Endothelial cell of umbilical vein (primary cell): Measurements from ENCODE around the gene ELAVL1. TPM values are rescaled to one million over a fixed set of nuclear protein-coding genes. Genes with fewer than 3 reads are reported as not detected.

ENCODE experiments used
- Bru-seq: library from RNA; stranded (reverse); fragments of 400-500 nt; gene quantifications from one replicate; lab custom pipeline; 2021; lab: Mats Ljungman, UMichigan
- BruChase-seq, 2 experiments: library from RNA; stranded (reverse); fragments of 400-500 nt; gene quantifications; one replicate each; lab custom pipeline; 2021; lab: Mats Ljungman, UMichigan
- BruUV-seq: library from RNA; stranded (reverse); fragments of 400-500 nt; replicated peaks from 2 replicates; lab custom pipeline; 2021; lab: Mats Ljungman, UMichigan
- CTCF ChIA-PET: fragments of 300-600, 350-600 bp; sonication (Branson Sonifier 250); formaldehyde crosslinking; loops from one replicate; lab custom pipeline; 2021; ENCODE audit warnings: antibody characterized with exemption, inconsistent platforms; lab: Charles Lee
- POLR2A ChIA-PET: fragments of 300-600, 350-600 bp; sonication (Branson Sonifier 250); formaldehyde crosslinking; loops from one replicate; lab custom pipeline; 2021; ENCODE audit warnings: antibody characterized with exemption, inconsistent platforms; lab: Charles Lee
- DNase-seq: peaks from one replicate; pipeline ENCODE4 v3.0.0-alpha.2; 2011; ENCODE audit warnings: low read depth, low spot score
- FAIRE-seq: peaks from 2 replicates; lab custom pipeline; 2011; peaks lifted over from hg19 to GRCh38; lab: Jason Lieb, UNC
- H2AFZ ChIP-seq: 2 replicates; pipeline ENCODE4 v1.6.0; 2012; ENCODE audit warnings: low read depth, low read length, control low read depth, inconsistent platforms
- H3K27ac ChIP-seq: 2 replicates; pipeline ENCODE4 v1.5.1; 2011; ENCODE audit warnings: low read depth, mild to moderate bottlenecking, control low read depth, low read length, moderate library complexity; ENCODE audit not compliant: insufficient read depth
- H3K27me3 ChIP-seq, 2 experiments: 2 replicates each; pipeline versions ENCODE4 v1.6.0 to v1.6.1; 2011; ENCODE audit warnings: low read length in 2 of 2, mixed read lengths in 1 of 2; ENCODE audit not compliant: control insufficient read depth in 2 of 2, insufficient read depth in 2 of 2
- H3K36me3 ChIP-seq, 2 experiments: 2 replicates in 1 of 2; 3 replicates in 1 of 2; pipeline ENCODE4 v1.5.1; 2011; ENCODE audit warnings: low read length in 2 of 2, mild to moderate bottlenecking in 1 of 2, moderate library complexity in 1 of 2; ENCODE audit not compliant: control insufficient read depth in 2 of 2, insufficient read depth in 2 of 2; ENCODE audit errors: extremely low read depth in 1 of 2
- H3K4me1 ChIP-seq: 3 replicates; pipeline ENCODE4 v1.5.1; 2011; ENCODE audit warnings: mild to moderate bottlenecking, low read length; ENCODE audit not compliant: control insufficient read depth, insufficient read depth; ENCODE audit errors: extremely low read depth
- H3K4me2 ChIP-seq: 2 replicates; pipeline ENCODE4 v1.6.1; 2011; ENCODE audit warnings: low read length, control low read depth, mixed read lengths; ENCODE audit not compliant: insufficient read depth
- H3K4me3 ChIP-seq, 3 experiments: fragments of 200-600 bp in 1 of 3; sonication (generic), shearing (Covaris generic) in 1 of 3; replicated peaks in 1 of 3; 2 replicates each; pipeline ENCODE4 v1.5.1; 2011 to 2016; ENCODE audit warnings: control low read depth in 3 of 3, low read length in 3 of 3, mild to moderate bottlenecking in 2 of 3, inconsistent platforms in 1 of 3, low read depth in 1 of 3, moderate library complexity in 1 of 3; ENCODE audit not compliant: insufficient read depth in 1 of 3
- H3K79me2 ChIP-seq: 2 replicates; pipeline ENCODE4 v1.6.0; 2012; ENCODE audit warnings: low read length, inconsistent platforms; ENCODE audit not compliant: control insufficient read depth, insufficient read depth
- H3K9ac ChIP-seq: replicated peaks from 2 replicates; pipeline ENCODE3; 2011; ENCODE audit warnings: low read length, control low read depth; ENCODE audit not compliant: insufficient read depth; ENCODE audit errors: extremely low read depth
- H3K9me1 ChIP-seq: replicated peaks from 3 replicates; pipeline ENCODE4 v1.6.0; 2011; ENCODE audit warnings: mild to moderate bottlenecking, low read length; ENCODE audit not compliant: control insufficient read depth, insufficient read depth; ENCODE audit errors: extremely low read depth
- H3K9me3 ChIP-seq: replicated peaks from 2 replicates; pipeline ENCODE4 v1.5.1; 2012; ENCODE audit warnings: low read length, inconsistent platforms; ENCODE audit not compliant: control insufficient read depth, insufficient read depth
- H4K20me1 ChIP-seq: replicated peaks from 2 replicates; pipeline ENCODE3; 2011; ENCODE audit warnings: mild to moderate bottlenecking, low read length; ENCODE audit not compliant: control insufficient read depth, insufficient read depth; ENCODE audit errors: extremely low read depth
- CTCF ChIP-seq, 2 donors: IDR thresholded peaks; 1 replicate in 1 of 2; 2 replicates in 1 of 2; pipeline ENCODE4 v1.5.1; 2011; ENCODE audit warnings: low read length in 2 of 2, mild to moderate bottlenecking in 2 of 2, moderate library complexity in 2 of 2, control low read depth in 1 of 2, inconsistent platforms in 1 of 2, low read depth in 1 of 2; ENCODE audit not compliant: insufficient read depth in 1 of 2; ENCODE audit errors: extremely low read depth in 1 of 2
- EZH2 ChIP-seq: IDR thresholded peaks from 2 replicates; pipeline ENCODE4 v1.6.1; 2012; ENCODE audit warnings: borderline replicate concordance, low read depth, mild to moderate bottlenecking, moderate library complexity, low read length, inconsistent platforms; ENCODE audit not compliant: severe bottlenecking
- FOS ChIP-seq: IDR thresholded peaks from 2 replicates; pipeline ENCODE4 v1.6.1; 2011; ENCODE audit warnings: mild to moderate bottlenecking, low read length, moderate library complexity, borderline replicate concordance; ENCODE audit not compliant: insufficient read depth
- GATA2 ChIP-seq: IDR thresholded peaks from 2 replicates; pipeline ENCODE4 v1.7.0; 2011; ENCODE audit warnings: low read depth, mild to moderate bottlenecking, moderate library complexity, mixed read lengths, low read length; ENCODE audit not compliant: insufficient read length, insufficient read depth
- JUN ChIP-seq: IDR thresholded peaks from 2 replicates; pipeline ENCODE4 v1.6.1; 2011; ENCODE audit warnings: borderline replicate concordance, low read depth; ENCODE audit not compliant: insufficient read length, insufficient read depth
- MAX ChIP-seq: IDR thresholded peaks from 2 replicates; pipeline ENCODE4 v1.6.1; 2011; ENCODE audit not compliant: insufficient read depth, insufficient read length
- MYC ChIP-seq: IDR thresholded peaks from one replicate; pipeline ENCODE4 v1.6.1; 2011; ENCODE audit warnings: mild to moderate bottlenecking, low read depth, low read length
- POLR2A ChIP-seq: IDR thresholded peaks from 2 replicates; pipeline ENCODE4 v1.6.1; 2012; ENCODE audit warnings: low read depth, mild to moderate bottlenecking, control low read depth, low read length
- POLR2AphosphoS5 ChIP-seq: IDR thresholded peaks from 2 replicates; pipeline ENCODE4 v1.6.1; 2012; ENCODE audit warnings: low read depth, mild to moderate bottlenecking, control low read depth, low read length, moderate library complexity; ENCODE audit not compliant: insufficient read depth
- dilution Hi-C: fragments of 300-500 bp; cut with MboI; formaldehyde crosslinking; loops from one replicate; pipeline ENCODE4 v1.15.0; 2019; ENCODE audit warnings: low sequenced_read_pairs; ENCODE audit not compliant: extremely low pct_ligation_motif_present
- intact Hi-C: fragments of 100-400 bp; cut with micrococcal nuclease; formaldehyde crosslinking; loops from one replicate; pipeline ENCODE4 v1.10.0; 2022
- long read RNA-seq: library from polyadenylated mRNA; stranded (forward); transcript quantifications from one replicate; pipeline ENCODE4 v2.0.0, GENCODE V29; 2021
- polyA minus RNA-seq, 3 experiments: library from RNA; depleted of rRNA, polyadenylated mRNA; stranded (reverse); fragments of >200 nt; gene quantifications; 1 replicate in 1 of 3; 2 replicates in 2 of 3; pipeline ENCODE4 v1.2.3, GENCODE V29; 2011
- polyA plus RNA-seq, 4 experiments: library from polyadenylated mRNA; depleted of rRNA in 3 of 4; stranded (reverse) in 3 of 4; unstranded in 1 of 4; fragments of >200 nt; gene quantifications; 2 replicates each; pipeline versions ENCODE4 v1.2.1 to v1.2.3, GENCODE V29; 2011 to 2012; ENCODE audit warnings: missing spikeins in 1 of 4
- total RNA-seq: library from RNA; stranded (reverse); gene quantifications from 2 replicates; pipeline ENCODE4 v1.2.3, GENCODE V29; 2021

ELAVL1 gene
- 124 and 134 TPM in 2 replicates for total RNA-seq
- 40.6 and 46.8 TPM in 2 replicates for polyA plus RNA-seq
- 81.9 and 87.1 TPM in 2 replicates for polyA plus RNA-seq (2011; cell fraction: cytosol; rRNA removed)
- 53.0 and 54.8 TPM in 2 replicates for polyA plus RNA-seq (2011; cell fraction: nucleus; rRNA removed)
- polyA plus RNA-seq (2012): 81.3 and 98.4 TPM in 2 replicates
- 58.4 and 61.1 TPM in 2 replicates for polyA minus RNA-seq
- 37.9 TPM for polyA minus RNA-seq (2011; cell fraction: cytosol; rRNA and poly(A)+ RNA removed)
- polyA minus RNA-seq (2011; cell fraction: nucleus; rRNA and poly(A)+ RNA removed): 17.2 and 19.3 TPM in 2 replicates
- percentile 78 among the genes with signal in this experiment for Bru-seq, nascent RNA
- BruChase-seq, experiment 1, labeled RNA remaining after a 6-hour chase: percentile 90 among the genes with signal in this experiment
- BruChase-seq, experiment 2, labeled RNA remaining after a 2-hour chase: percentile 84 among the genes with signal in this experiment
- long read RNA-seq, full-length matches to known transcripts: 491 of 540 reads
- long read RNA-seq, partial matches to known transcripts: 20 of 540 reads
- long read RNA-seq, other reads (novel, unspliced or antisense): 29 of 540 reads

GRCh38 chr19:8005534-8006256 is at the start of gene ELAVL1:
ELAVL1 (minus strand) TSS chr19:8005641; CDS start chr19:7991815, 13,826 bp downstream.
- CTCF ChIA-PET: interaction anchor here (1.8 to 6.3 kb wide), 3 partner anchors 35 to 153 kb away, joined by 5 to 62 read pairs (median 12); partner anchors contain the start of gene TIMM44
- intact Hi-C loops: no loop called here
- H3K79me2 ChIP-seq: peaks cover 46% of the 10 kb centered on the region

GRCh38 chr19:8054169-8054568 is 48.7 kb upstream of the ELAVL1 start:
- Histone ChIP-seq H3K27ac (no peak overlapping the region), H3K4me2 (no peak overlapping the region), H3K27me3 (no peaks in the 10 kb centered on the region), H3K4me3 (no peak overlapping the region), H2AFZ (no peak overlapping the region), H3K4me1 (peaks cover 5% of the 10 kb centered on the region), H3K9ac (no peak overlapping the region), H4K20me1 (no peaks in the 10 kb centered on the region), H3K9me3 (no peaks in the 10 kb centered on the region), H3K9me1 (no peaks in the 10 kb centered on the region), H3K36me3 (no peaks in the 10 kb centered on the region), H3K79me2 (no peaks in the 10 kb centered on the region)
- TF ChIP-seq FOS (no peak), EZH2 (no peak), MAX (no peak), GATA2 (no peak), MYC (no peak), POLR2A (no peak), JUN (no peak), CTCF (IDR thresholded peaks at IDR 0.05; ENCODE audit: extremely low read depth in 1 of 2, insufficient read depth in 1 of 2, low read depth in 1 of 2, low read length in 2 of 2) (no peak), POLR2AphosphoS5 (no peak)
- intact Hi-C loops: no loop called here
- dilution Hi-C loops: no loop called here
- FAIRE-seq: no peak
- DNase-seq: no peak
- BruUV-seq: no TSS peak
- ChIA-PET CTCF (interaction anchor here (0.6 to 1.1 kb wide), 2 partner anchors 23 to 96 kb away, joined by 3 read pairs; no protein-coding TSS in a partner anchor), POLR2A (no interaction called here)

More at GRCh38 chr19:8005534-8006256, at the start of gene ELAVL1:
- no peaks in the 10 kb centered on the region for H3K9me1 ChIP-seq
- H3K36me3 ChIP-seq: no peaks in the 10 kb centered on the region
- POLR2A ChIA-PET: interaction anchor here (0.6 to 1.4 kb wide), 3 partner anchors 9 to 439 kb away, joined by 4 to 13 read pairs (median 4); partner anchors contain the start of gene TIMM44
- TSS peak; percentile 75 for BruUV-seq
- TF ChIP-seq FOS (no peak), POLR2AphosphoS5 (peak; percentile 75), POLR2A (peak; percentile 67)
- FAIRE-seq (peak; percentile 66), DNase-seq (peak; percentile 88)
- dilution Hi-C loops: no loop called here
- peaks cover 13% of the 10 kb centered on the region for H4K20me1 ChIP-seq
- no peaks in the 10 kb centered on the region for H3K9me3 ChIP-seq
- H3K4me1 ChIP-seq: peaks cover 22% of the 10 kb centered on the region
- H3K4me3 ChIP-seq: peak within 1 kb of the TSS; percentile 81 to 96 (median 84)
- peak within 1 kb of the TSS; percentile 77 for H3K9ac ChIP-seq
- peak within 1 kb of the TSS; percentile 88 for H3K4me2 ChIP-seq
- no peaks in the 10 kb centered on the region for H3K27me3 ChIP-seq
- H2AFZ ChIP-seq: peak within 1 kb of the TSS; percentile 72
- H3K27ac ChIP-seq: peak within 1 kb of the TSS; percentile 53
